ENCODE results near the gene C1QTNF7. TPM values are rescaled to one million over a fixed set of nuclear protein-coding genes. Genes with fewer than 3 reads are reported as not detected.

C1QTNF7 gene
- total RNA-seq, 1 experiment from 2014 or later: 0.04 TPM

- Mint-ChIP-seq H3K4me3 (no peak overlapping the region), H3K4me1 (no peaks in the 10 kb centered on the region), H3K36me3 (no peaks in the 10 kb centered on the region), H3K9me3 (peaks cover 39% of the 10 kb centered on the region), H3K27me3 (ENCODE audit: low read depth) (no peaks in the 10 kb centered on the region), H3K27ac (no peak overlapping the region)
- no peak for DNase-seq (ENCODE audit: low spot score)
- POLR2A ChIA-PET: no interaction called here
- no peak for ATAC-seq
- TF ChIP-seq HMGA2 (CRISPR knock-in tag; IDR thresholded peaks at IDR 0.05): no peak
- no peak for TF ChIP-seq TEAD1 (CRISPR knock-in tag; IDR thresholded peaks at IDR 0.05)
- TF ChIP-seq, protein P1, sequence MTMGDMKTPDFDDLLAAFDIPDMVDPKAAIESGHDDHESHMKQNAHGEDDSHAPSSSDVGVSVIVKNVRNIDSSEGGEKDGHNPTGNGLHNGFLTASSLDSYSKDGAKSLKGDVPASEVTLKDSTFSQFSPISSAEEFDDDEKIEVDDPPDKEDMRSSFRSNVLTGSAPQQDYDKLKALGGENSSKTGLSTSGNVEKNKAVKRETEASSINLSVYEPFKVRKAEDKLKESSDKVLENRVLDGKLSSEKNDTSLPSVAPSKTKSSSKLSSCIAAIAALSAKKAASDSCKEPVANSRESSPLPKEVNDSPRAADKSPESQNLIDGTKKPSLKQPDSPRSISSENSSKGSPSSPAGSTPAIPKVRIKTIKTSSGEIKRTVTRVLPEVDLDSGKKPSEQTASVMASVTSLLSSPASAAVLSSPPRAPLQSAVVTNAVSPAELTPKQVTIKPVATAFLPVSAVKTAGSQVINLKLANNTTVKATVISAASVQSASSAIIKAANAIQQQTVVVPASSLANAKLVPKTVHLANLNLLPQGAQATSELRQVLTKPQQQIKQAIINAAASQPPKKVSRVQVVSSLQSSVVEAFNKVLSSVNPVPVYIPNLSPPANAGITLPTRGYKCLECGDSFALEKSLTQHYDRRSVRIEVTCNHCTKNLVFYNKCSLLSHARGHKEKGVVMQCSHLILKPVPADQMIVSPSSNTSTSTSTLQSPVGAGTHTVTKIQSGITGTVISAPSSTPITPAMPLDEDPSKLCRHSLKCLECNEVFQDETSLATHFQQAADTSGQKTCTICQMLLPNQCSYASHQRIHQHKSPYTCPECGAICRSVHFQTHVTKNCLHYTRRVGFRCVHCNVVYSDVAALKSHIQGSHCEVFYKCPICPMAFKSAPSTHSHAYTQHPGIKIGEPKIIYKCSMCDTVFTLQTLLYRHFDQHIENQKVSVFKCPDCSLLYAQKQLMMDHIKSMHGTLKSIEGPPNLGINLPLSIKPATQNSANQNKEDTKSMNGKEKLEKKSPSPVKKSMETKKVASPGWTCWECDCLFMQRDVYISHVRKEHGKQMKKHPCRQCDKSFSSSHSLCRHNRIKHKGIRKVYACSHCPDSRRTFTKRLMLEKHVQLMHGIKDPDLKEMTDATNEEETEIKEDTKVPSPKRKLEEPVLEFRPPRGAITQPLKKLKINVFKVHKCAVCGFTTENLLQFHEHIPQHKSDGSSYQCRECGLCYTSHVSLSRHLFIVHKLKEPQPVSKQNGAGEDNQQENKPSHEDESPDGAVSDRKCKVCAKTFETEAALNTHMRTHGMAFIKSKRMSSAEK (CRISPR knock-in tag; IDR thresholded peaks at IDR 0.05; ENCODE audit: borderline replicate concordance): no peak
- no peak for TF ChIP-seq ELF4 (CRISPR knock-in tag; IDR thresholded peaks at IDR 0.05; ENCODE audit: low read depth)
- no peak for TF ChIP-seq JAZF1 (CRISPR knock-in tag; IDR thresholded peaks at IDR 0.05)
- TF ChIP-seq SMAD4 (CRISPR knock-in tag; IDR thresholded peaks at IDR 0.05): no peak
- TF ChIP-seq IRF2 (CRISPR knock-in tag; IDR thresholded peaks at IDR 0.05; ENCODE audit: borderline replicate concordance, low read depth): no peak
- no peak for TF ChIP-seq ETV6 (CRISPR knock-in tag; IDR thresholded peaks at IDR 0.05)
- no peak for TF ChIP-seq ZNF263 (CRISPR knock-in tag; IDR thresholded peaks at IDR 0.05; ENCODE audit: low read depth)
- TF ChIP-seq TP53 (CRISPR knock-in tag; IDR thresholded peaks at IDR 0.05): no peak
- no peak for TF ChIP-seq OVOL2 (CRISPR knock-in tag; IDR thresholded peaks at IDR 0.05; ENCODE audit: borderline replicate concordance)
- TF ChIP-seq, protein P2, sequence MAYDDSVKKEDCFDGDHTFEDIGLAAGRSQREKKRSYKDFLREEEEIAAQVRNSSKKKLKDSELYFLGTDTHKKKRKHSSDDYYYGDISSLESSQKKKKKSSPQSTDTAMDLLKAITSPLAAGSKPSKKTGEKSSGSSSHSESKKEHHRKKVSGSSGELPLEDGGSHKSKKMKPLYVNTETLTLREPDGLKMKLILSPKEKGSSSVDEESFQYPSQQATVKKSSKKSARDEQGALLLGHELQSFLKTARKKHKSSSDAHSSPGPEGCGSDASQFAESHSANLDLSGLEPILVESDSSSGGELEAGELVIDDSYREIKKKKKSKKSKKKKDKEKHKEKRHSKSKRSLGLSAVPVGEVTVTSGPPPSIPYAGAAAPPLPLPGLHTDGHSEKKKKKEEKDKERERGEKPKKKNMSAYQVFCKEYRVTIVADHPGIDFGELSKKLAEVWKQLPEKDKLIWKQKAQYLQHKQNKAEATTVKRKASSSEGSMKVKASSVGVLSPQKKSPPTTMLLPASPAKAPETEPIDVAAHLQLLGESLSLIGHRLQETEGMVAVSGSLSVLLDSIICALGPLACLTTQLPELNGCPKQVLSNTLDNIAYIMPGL (CRISPR knock-in tag; IDR thresholded peaks at IDR 0.05): no peak
- CTCF ChIA-PET: no interaction called here
Measured at GRCh38 chr4:15444276-15444675, 16.4 kb downstream of the C1QTNF7 start.

- Mint-ChIP-seq H3K27ac (no peak overlapping the region), H3K9me3 (peaks cover 45% of the 10 kb centered on the region), H3K36me3 (no peaks in the 10 kb centered on the region), H3K4me3 (no peak overlapping the region), H3K4me1 (no peaks in the 10 kb centered on the region), H3K27me3 (ENCODE audit: low read depth) (no peaks in the 10 kb centered on the region)
- POLR2A ChIA-PET: no interaction called here
- DNase-seq (ENCODE audit: low spot score) (no peak), ATAC-seq (no peak)
- CTCF ChIA-PET: no interaction called here
- no peak for TF ChIP-seq FOXP4 (CRISPR knock-in tag; IDR thresholded peaks at IDR 0.05)
- no peak for TF ChIP-seq ZNF121 (CRISPR knock-in tag; IDR thresholded peaks at IDR 0.05)
- TF ChIP-seq, protein P3, sequence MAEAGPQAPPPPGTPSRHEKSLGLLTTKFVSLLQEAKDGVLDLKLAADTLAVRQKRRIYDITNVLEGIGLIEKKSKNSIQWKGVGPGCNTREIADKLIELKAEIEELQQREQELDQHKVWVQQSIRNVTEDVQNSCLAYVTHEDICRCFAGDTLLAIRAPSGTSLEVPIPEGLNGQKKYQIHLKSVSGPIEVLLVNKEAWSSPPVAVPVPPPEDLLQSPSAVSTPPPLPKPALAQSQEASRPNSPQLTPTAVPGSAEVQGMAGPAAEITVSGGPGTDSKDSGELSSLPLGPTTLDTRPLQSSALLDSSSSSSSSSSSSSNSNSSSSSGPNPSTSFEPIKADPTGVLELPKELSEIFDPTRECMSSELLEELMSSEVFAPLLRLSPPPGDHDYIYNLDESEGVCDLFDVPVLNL (CRISPR knock-in tag; IDR thresholded peaks at IDR 0.05; ENCODE audit: borderline replicate concordance, low read depth): no peak
- TF ChIP-seq ZNF317 (CRISPR knock-in tag; IDR thresholded peaks at IDR 0.05; ENCODE audit: borderline replicate concordance, low read depth): no peak
- TF ChIP-seq, protein P1 (CRISPR knock-in tag; IDR thresholded peaks at IDR 0.05; ENCODE audit: borderline replicate concordance): no peak
- TF ChIP-seq ZNF671 (CRISPR knock-in tag; IDR thresholded peaks at IDR 0.05): no peak
- no peak for TF ChIP-seq MAX (CRISPR knock-in tag; IDR thresholded peaks at IDR 0.05)
- no peak for TF ChIP-seq ZNF423 (CRISPR knock-in tag; IDR thresholded peaks at IDR 0.05)
- no peak for TF ChIP-seq ZNF232 (CRISPR knock-in tag; IDR thresholded peaks at IDR 0.05)
Measured at GRCh38 chr4:15444879-15445547, 17.2 kb downstream of the C1QTNF7 start.

All from WTC11 (cell line).